ENCODE data around the gene UBR3. TPM values are rescaled to one million over a fixed set of nuclear protein-coding genes. Genes with fewer than 3 reads are reported as not detected.
"Not testable (repeated sequence)": the region's sequence is repeated elsewhere in the genome, so short reads cannot be mapped to it uniquely, and the experiment has no call there.

Gene UBR3
- total RNA-seq, 6 donors from 2014 or later: 27.8 to 126 (median 44.7) TPM

GRCh38 chr2:169867579-169867978, 40.3 kb downstream of the UBR3 start:
- no peaks in the 10 kb centered on the region for H3K36me3 ChIP-seq
- H3K4me3 ChIP-seq: no peak overlapping the region
- DNase-seq: no peak
- no peak for ATAC-seq (ENCODE audit: low FRiP score in 2 of 2)
- peaks cover 0 to 8% (median 0%) of the 10 kb centered on the region in 4 donors for H3K4me1 ChIP-seq
- WGBS, 2 donors: 84 to 88% methylated on average over 3 of the region's 3 CpGs
- H3K27me3 ChIP-seq: no peaks in the 10 kb centered on the region
- TF ChIP-seq POLR2AphosphoS5 (IDR thresholded peaks at IDR 0.05): no peak
- no peak for TF ChIP-seq CTCF (IDR thresholded peaks at IDR 0.05)
- TF ChIP-seq EP300 (IDR thresholded peaks at IDR 0.05): no peak
- no peak for TF ChIP-seq POLR2A (IDR thresholded peaks at IDR 0.05)
- H3K27ac ChIP-seq: no peak overlapping the region
- H3K9me3 ChIP-seq: no peaks in the 10 kb centered on the region

- peaks cover 0 to 3% (median 0%) of the 10 kb centered on the region in 4 donors for H3K4me1 ChIP-seq
- WGBS, 2 donors: 92 to 93% methylated on average over 7 of the region's 7 CpGs
- H3K27me3 ChIP-seq: no peaks in the 10 kb centered on the region
- ATAC-seq (ENCODE audit: low FRiP score in 2 of 2) (no peak), DNase-seq (no peak)
- H3K36me3 ChIP-seq: no peaks in the 10 kb centered on the region
- H3K27ac ChIP-seq: no peak overlapping the region
- no peaks in the 10 kb centered on the region for H3K9me3 ChIP-seq
- no peak overlapping the region for H3K4me3 ChIP-seq
- TF ChIP-seq POLR2AphosphoS5 (IDR thresholded peaks at IDR 0.05) (no peak), CTCF (IDR thresholded peaks at IDR 0.05) (no peak), POLR2A (IDR thresholded peaks at IDR 0.05) (no peak), EP300 (IDR thresholded peaks at IDR 0.05) (no peak)
Measured at GRCh38 chr2:169868951-169869350, 41.7 kb downstream of the UBR3 start.

DNA sequence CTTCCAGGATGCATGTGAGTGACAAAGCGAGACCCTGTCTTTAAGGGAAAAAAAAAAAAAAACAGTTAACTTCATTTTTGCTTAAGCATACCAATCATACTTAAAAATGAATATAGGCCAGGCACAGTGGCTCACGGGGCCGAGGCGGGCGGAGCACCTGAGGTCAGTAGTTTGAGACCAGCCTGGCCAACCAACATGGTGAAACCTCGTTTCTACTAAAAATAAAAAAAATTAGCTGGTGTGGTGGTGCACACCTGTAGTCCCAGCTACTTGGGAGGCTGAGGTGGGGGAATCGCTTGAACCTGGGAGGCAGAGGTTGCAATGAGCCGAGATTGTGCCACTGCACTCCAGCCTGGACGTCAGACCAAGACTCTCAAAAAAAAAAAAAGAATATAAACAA, 44.1 kb downstream of the UBR3 start:
- ATAC-seq (ENCODE audit: low FRiP score in 2 of 2); H3K9me3 ChIP-seq; H3K27me3 ChIP-seq; H3K4me3 ChIP-seq; H3K27ac ChIP-seq; H3K4me1 ChIP-seq: not testable (repeated sequence)
- H3K36me3 ChIP-seq: peaks cover 0 to 13% (median 1%) of the 10 kb centered on the region in 4 donors
- WGBS, 2 donors: 85 to 93% methylated on average over 9 of the region's 9 CpGs
- DNase-seq: peak in 1 of 2 donors; percentile 47

- no peak overlapping the region for H3K4me3 ChIP-seq
- no peaks in the 10 kb centered on the region for H3K27me3 ChIP-seq
- DNase-seq (no peak), ATAC-seq (ENCODE audit: low FRiP score in 2 of 2) (no peak)
- peaks cover 0 to 3% (median 0%) of the 10 kb centered on the region in 4 donors for H3K4me1 ChIP-seq
- H3K36me3 ChIP-seq: peaks cover 0 to 19% (median 4%) of the 10 kb centered on the region in 4 donors
- 95% methylated on average over 1 of the region's 1 CpG for WGBS, 2 donors
- TF ChIP-seq POLR2AphosphoS5 (IDR thresholded peaks at IDR 0.05) (no peak), EP300 (IDR thresholded peaks at IDR 0.05) (no peak), CTCF (IDR thresholded peaks at IDR 0.05) (no peak), POLR2A (IDR thresholded peaks at IDR 0.05) (no peak)
- no peaks in the 10 kb centered on the region for H3K9me3 ChIP-seq
- no peak overlapping the region for H3K27ac ChIP-seq
Measured at GRCh38 chr2:169871994-169872393, 44.7 kb downstream of the UBR3 start.

- TF ChIP-seq POLR2A (IDR thresholded peaks at IDR 0.05) (no peak), CTCF (IDR thresholded peaks at IDR 0.05) (peak in 1 of 6 experiments; percentile 6), EP300 (IDR thresholded peaks at IDR 0.05) (no peak), POLR2AphosphoS5 (IDR thresholded peaks at IDR 0.05) (no peak)
- Histone ChIP-seq H3K4me3 (no peak overlapping the region), H3K27me3 (no peaks in the 10 kb centered on the region), H3K9me3 (no peaks in the 10 kb centered on the region), H3K36me3 (peaks cover 0 to 19% (median 4%) of the 10 kb centered on the region in 4 donors), H3K4me1 (no peaks in the 10 kb centered on the region), H3K27ac (no peak overlapping the region)
- ATAC-seq (ENCODE audit: low FRiP score in 2 of 2): no peak
- no peak for DNase-seq
Measured at GRCh38 chr2:169877398-169877797, 50.1 kb downstream of the UBR3 start.
